Stimulated activated CD8-positive, alpha-beta memory T cell treated with anti-CD3 and anti-CD28 coated beads, Interleukin-2, amount 100 ng/mL, for 1 hour (primary cell): Measurements from ENCODE around the gene IRGQ.
"Not testable (repeated sequence)": the region's sequence is repeated elsewhere in the genome, so short reads cannot be mapped to it uniquely, and the experiment has no call there.

ENCODE experiments used
- DNase-seq, 2 donors: peaks; one replicate each; pipeline ENCODE4 v3.0.0-alpha.2; 2020; ENCODE audit warnings: low read depth in 2 of 2

The IRGQ gene

GRCh38 chr19:43595999-43596841 is at the start of gene IRGQ, which contains the start of gene ZNF576:
Gene IRGQ, minus strand, starts transcription at chr19:43596134. Its CDS starts 796 bp downstream, at chr19:43595338.
Gene ZNF576, plus strand, starts transcription at chr19:43596595. Its CDS starts 514 bp downstream, at chr19:43597109.
- peak; percentile 100 for DNase-seq

DNA sequence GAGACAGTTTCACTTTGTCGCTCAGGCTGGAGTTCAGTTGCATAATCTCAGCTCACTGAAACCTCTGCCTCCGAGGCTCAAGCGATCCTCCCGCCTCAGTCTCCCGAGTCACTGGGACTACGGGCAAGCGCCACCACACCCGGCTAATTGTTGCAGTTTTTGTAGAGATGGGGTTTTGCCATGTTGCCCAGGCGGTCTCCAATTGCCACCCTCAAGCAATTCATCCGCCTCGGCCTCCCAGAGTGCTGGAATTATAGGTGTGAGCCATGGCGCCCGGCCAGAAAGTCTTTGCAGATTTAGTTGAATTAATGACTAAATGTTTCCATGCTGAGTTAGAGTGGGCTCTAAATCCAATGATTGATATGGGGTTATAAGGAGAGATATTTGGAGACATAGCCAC is 48.2 kb upstream of the IRGQ start:
- DNase-seq = no peak

- no peak for DNase-seq
Observed at GRCh38 chr19:43643326-43643725, 47.4 kb upstream of the IRGQ start.

- DNase-seq = no peak
Observed at GRCh38 chr19:43642531-43642930, 46.6 kb upstream of the IRGQ start.

GRCh38 chr19:43641333-43641732 is 45.4 kb upstream of the IRGQ start:
- DNase-seq = no peak

GRCh38 chr19:43640424-43640757 is 44.5 kb upstream of the IRGQ start:
- no peak for DNase-seq

GRCh38 chr19:43639519-43640423 is 43.8 kb upstream of the IRGQ start, which contains the start of gene CADM4:
Gene CADM4, minus strand, starts transcription at chr19:43639850. Its CDS starts 60 bp downstream, at chr19:43639790.
- DNase-seq = peak in 1 of 2 donors; percentile 16

DNA sequence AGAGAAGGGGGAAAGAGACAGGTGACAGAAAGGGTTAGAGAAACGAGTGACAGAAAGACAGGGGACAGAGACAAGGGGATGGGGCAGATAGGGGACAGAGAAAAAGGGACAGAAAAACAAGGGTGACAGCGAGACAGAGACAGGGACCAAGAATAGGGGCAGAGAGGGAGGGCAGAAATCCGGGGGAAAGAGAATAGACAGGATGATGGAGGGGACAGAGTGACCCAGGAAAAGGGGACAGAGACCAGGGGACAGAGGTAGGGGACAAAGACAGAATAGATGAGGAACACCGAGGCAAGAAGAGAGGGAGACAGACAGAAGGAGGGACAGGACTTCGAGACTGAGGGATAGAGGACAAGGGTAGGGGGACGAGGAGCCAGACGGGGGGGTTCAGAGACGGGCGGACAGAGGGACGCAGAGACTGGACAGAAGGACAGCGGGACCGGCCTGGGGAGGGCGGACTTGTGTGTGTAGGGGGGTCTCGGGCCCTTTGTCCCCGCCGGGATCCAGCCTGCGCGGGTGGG is 43.1 kb upstream of the IRGQ start:
- no peak for DNase-seq

GRCh38 chr19:43638214-43638994 is 42.5 kb upstream of the IRGQ start:
- no peak for DNase-seq

GRCh38 chr19:43636121-43636683 is 40.3 kb upstream of the IRGQ start:
- no peak for DNase-seq

DNA sequence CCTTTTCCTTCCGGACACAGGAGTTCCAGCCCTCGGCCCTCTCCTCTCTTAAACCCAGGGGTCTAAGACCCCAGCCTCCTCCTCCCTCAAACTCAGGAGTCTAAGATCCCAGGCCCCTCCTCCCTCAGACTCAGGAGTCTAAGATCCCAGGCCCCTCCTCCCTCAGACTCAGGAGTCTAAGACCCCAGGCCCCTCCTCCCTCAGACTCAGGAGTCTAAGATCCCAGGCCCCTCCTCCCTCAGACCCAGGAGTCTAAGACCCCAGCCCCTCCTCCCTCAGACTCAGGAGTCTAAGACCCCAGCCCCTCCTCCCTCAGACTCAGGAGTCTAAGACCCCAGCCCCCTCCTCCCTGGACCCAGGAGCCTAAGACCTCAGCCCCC is 39.6 kb upstream of the IRGQ start:
- DNase-seq = not testable (repeated sequence)

DNA sequence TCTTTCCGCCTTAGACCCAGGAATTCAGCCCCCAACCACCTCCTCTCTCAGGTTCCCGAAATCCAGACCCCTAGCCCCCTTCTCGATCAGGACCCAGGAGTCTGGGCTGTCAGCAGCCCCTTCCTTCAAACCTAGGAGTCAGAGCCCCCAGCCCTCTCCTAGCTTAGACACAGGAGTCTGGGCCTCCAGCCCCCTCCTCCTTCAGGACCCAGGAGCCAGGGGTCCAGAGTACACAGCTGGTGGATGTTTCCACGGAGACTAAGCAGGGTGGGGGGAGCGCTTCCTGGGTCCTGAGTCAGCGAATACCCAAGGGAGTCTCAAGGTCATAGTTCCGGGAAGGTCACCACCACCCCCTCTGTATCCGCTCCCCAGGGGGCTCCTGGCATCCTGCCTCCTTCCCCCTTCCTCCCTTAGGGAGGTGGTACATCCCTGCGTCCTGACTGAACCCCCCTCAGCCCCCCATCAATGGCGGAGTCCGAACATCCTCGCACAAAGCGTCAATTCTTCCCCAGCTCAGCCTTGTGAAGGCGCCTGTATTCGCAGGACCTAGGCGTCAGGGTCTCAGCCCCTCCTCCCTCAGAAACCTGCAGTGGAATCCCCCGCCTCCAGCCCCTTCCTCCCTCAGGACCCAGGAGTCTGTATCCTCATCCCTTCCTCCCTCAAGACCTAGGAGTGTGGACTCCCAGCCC is 39.1 kb upstream of the IRGQ start:
- DNase-seq = no peak

DNA sequence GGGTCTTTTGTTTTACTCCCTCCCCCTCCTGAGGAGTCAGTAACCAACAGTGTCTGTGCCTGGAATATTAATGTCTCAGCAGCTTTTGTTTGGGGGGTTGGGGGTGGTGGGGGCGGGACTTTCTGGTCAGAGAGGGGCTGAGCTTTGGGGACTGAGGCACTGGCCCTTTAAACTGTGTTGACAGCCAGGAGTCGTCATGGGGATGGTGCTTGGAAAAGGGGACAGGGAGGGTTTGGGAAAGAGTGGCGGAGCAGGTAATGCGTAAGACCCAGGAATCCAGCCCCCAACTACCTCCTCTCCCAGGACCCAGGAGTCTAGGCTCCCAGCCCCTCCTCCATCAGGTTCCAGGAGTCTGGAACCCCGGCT is 38.6 kb upstream of the IRGQ start:
- DNase-seq = no peak

GRCh38 chr19:43634068-43634467 is 38.1 kb upstream of the IRGQ start:
- DNase-seq = no peak

DNA sequence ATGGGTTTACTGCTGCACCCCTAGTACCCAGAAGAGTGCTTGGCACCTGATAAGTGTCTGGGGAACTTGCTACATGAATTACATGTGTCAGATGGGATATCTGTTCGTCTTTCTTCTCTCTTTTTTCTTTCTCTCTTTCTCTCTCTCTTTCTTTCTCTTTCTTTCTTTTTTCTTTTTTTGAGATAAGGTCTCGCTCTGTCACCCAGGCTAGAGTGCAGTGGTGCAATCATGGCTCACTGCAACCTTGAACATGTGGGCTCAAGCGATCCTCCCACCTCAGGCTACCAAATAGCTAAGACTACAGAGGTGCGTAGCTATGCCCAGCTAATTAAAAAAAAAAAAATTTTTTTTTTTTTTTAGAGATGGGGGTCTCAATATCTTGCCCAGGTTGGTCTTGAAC is 37.6 kb upstream of the IRGQ start:
- no peak for DNase-seq

- no peak for DNase-seq
Observed at GRCh38 chr19:43631491-43631890, 35.6 kb upstream of the IRGQ start.

GRCh38 chr19:43628646-43629326 is 32.9 kb upstream of the IRGQ start:
- DNase-seq = no peak

DNA sequence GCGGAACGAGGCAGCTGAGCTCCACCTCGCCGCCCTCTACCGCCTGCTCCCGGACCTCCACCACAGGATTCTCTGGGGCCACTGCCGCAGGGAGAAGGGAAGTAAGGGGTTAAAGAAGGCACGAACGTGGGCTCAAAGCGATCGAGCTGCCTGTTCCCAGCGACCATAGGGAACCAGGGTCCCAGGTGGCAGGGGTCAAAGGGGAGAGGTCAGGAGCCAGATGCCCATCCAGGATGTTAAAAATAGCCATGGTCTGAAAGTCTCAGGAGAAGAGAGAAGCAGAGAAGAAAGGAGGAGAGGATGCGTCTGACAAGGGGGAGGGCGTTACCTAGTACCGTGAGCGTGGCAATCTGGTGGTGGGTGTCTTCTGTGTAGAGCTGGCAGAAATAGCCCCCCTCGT is 30.9 kb upstream of the IRGQ start:
- no peak for DNase-seq

- DNase-seq = no peak
Observed at GRCh38 chr19:43625918-43626579, 30.1 kb upstream of the IRGQ start.

DNA sequence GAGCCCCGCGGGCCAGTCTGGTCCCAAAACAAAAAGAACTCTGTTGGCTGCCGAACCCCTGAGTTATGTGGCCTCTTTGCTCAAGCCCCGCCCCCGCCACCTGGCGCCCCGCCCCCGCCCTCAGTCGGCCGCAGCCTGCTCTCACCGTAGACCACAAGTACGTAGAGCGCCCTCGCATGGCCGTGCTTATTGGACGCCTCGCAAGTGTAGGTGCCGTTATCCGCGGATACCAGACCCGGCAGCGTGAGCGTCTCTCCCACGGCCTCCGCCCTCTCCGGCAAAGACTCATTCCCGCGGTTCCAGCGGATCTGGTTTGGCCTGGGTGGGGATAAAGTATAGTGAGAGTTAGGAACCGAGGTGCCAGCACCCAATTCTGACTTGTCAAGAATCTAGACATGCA is 29.0 kb upstream of the IRGQ start:
- DNase-seq = peak; percentile 51 to 68
